Calu3 (cell line): ENCODE results near the gene XRRA1. TPM values are rescaled to one million over a fixed set of nuclear protein-coding genes. Genes with fewer than 3 reads are reported as not detected.

Experiments
- BruUV-seq: library from RNA; stranded (reverse); fragments of 400-500 nt; replicated peaks from 2 replicates; lab custom pipeline; 2021; lab: Mats Ljungman, UMichigan
- CTCF ChIA-PET: fragments of 300-600 bp; sonication (Branson Sonifier 250); formaldehyde crosslinking; loops from one replicate; lab custom pipeline; 2022; ENCODE audit warnings: antibody characterized with exemption; lab: Charles Lee
- DNase-seq: peaks from one replicate; pipeline ENCODE4 v3.0.0; 2022
- H3K27ac Mint-ChIP-seq: one replicate; pipeline ENCODE4 v1.8.0; 2022; ENCODE audit warnings: mixed read lengths; ENCODE audit not compliant: unreplicated experiment
- H3K27me3 Mint-ChIP-seq: one replicate; pipeline ENCODE4 v1.8.0; 2022; ENCODE audit warnings: mixed read lengths; ENCODE audit not compliant: unreplicated experiment
- H3K36me3 Mint-ChIP-seq: one replicate; pipeline ENCODE4 v1.8.0; 2022; ENCODE audit warnings: mild to moderate bottlenecking, moderate library complexity, mixed read lengths; ENCODE audit not compliant: insufficient read depth, unreplicated experiment
- H3K4me1 Mint-ChIP-seq: one replicate; pipeline ENCODE4 v1.8.0; 2022; ENCODE audit warnings: mild to moderate bottlenecking, low read depth, mixed read lengths; ENCODE audit not compliant: unreplicated experiment
- H3K4me3 Mint-ChIP-seq: one replicate; pipeline ENCODE4 v1.8.0; 2022; ENCODE audit warnings: mild to moderate bottlenecking, low read depth, moderate library complexity, mixed read lengths; ENCODE audit not compliant: unreplicated experiment
- H3K9me3 Mint-ChIP-seq: one replicate; pipeline ENCODE4 v1.8.0; 2022; ENCODE audit warnings: low read depth, mixed read lengths; ENCODE audit not compliant: unreplicated experiment
- CTCF ChIP-seq: fragments of 200-600 bp; IDR thresholded peaks from one replicate; pipeline ENCODE4 v1.8.0; 2022; ENCODE audit warnings: antibody characterized with exemption; ENCODE audit not compliant: unreplicated experiment
- intact Hi-C: fragments of 100-400 bp; cut with micrococcal nuclease; formaldehyde crosslinking; loops from one replicate; pipeline ENCODE4 v1.10.0; 2022; ENCODE audit not compliant: unreplicated experiment
- total RNA-seq: library from RNA; stranded (reverse); gene quantifications from 2 replicates; pipeline ENCODE4 v1.2.3, GENCODE V29; 2022

The XRRA1 gene
- total RNA-seq, 1 experiment from 2014 or later = 20.1 TPM

- intact Hi-C loops = no loop called here
- H3K4me3 Mint-ChIP-seq = no peak overlapping the region
- H3K9me3 Mint-ChIP-seq = no peaks in the 10 kb centered on the region
- DNase-seq = no peak
- no peak for TF ChIP-seq CTCF
- no peaks in the 10 kb centered on the region for H3K36me3 Mint-ChIP-seq
- CTCF ChIA-PET = no interaction called here
- no peak overlapping the region for H3K27ac Mint-ChIP-seq
- H3K27me3 Mint-ChIP-seq = no peaks in the 10 kb centered on the region
- no TSS peak for BruUV-seq
- H3K4me1 Mint-ChIP-seq = no peaks in the 10 kb centered on the region
Measured at GRCh38 chr11:74936087-74936486, 12.8 kb downstream of the XRRA1 start.

GRCh38 chr11:74935285-74935684, 13.6 kb downstream of the XRRA1 start:
- no TSS peak for BruUV-seq
- Mint-ChIP-seq H3K9me3 (no peaks in the 10 kb centered on the region), H3K36me3 (no peaks in the 10 kb centered on the region), H3K27me3 (no peaks in the 10 kb centered on the region), H3K4me1 (no peaks in the 10 kb centered on the region), H3K27ac (no peak overlapping the region), H3K4me3 (no peak overlapping the region)
- intact Hi-C loops = no loop called here
- DNase-seq = no peak
- no peak for TF ChIP-seq CTCF
- CTCF ChIA-PET = interaction anchor here (0.6 kb wide), 1 partner anchor 582 kb away, joined by 3 read pairs; no protein-coding TSS in a partner anchor

- no peak overlapping the region for H3K4me3 Mint-ChIP-seq
- H3K4me1 Mint-ChIP-seq = no peaks in the 10 kb centered on the region
- no TSS peak for BruUV-seq
- H3K9me3 Mint-ChIP-seq = no peaks in the 10 kb centered on the region
- H3K27ac Mint-ChIP-seq = no peak overlapping the region
- H3K27me3 Mint-ChIP-seq = no peaks in the 10 kb centered on the region
- DNase-seq = no peak
- CTCF ChIA-PET = no interaction called here
- H3K36me3 Mint-ChIP-seq = no peaks in the 10 kb centered on the region
- intact Hi-C loops = loop anchor here (5.0 kb wide), 1 partner anchor 209 kb away; no protein-coding TSS in a partner anchor
- no peak for TF ChIP-seq CTCF
Measured at GRCh38 chr11:74933765-74934164, 15.1 kb downstream of the XRRA1 start.

- Mint-ChIP-seq H3K4me3 (no peak overlapping the region), H3K27ac (no peak overlapping the region), H3K36me3 (no peaks in the 10 kb centered on the region), H3K9me3 (no peaks in the 10 kb centered on the region), H3K27me3 (no peaks in the 10 kb centered on the region), H3K4me1 (no peaks in the 10 kb centered on the region)
- TF ChIP-seq CTCF = no peak
- no TSS peak for BruUV-seq
- no peak for DNase-seq
- CTCF ChIA-PET = no interaction called here
- intact Hi-C loops = loop anchor here (5.0 kb wide), 1 partner anchor 210 kb away; no protein-coding TSS in a partner anchor
Measured at GRCh38 chr11:74932797-74933196, 16.1 kb downstream of the XRRA1 start.
